ENCODE measurements around the gene TBC1D22A. TPM values are rescaled to one million over a fixed set of nuclear protein-coding genes. Genes with fewer than 3 reads are reported as not detected.

TBC1D22A gene
- polyA plus RNA-seq, 4 donors, result 17.7 to 26.4 (median 21.0) TPM

- peaks cover 0 to 12% of the 10 kb centered on the region in 2 donors for H3K9me3 ChIP-seq (ENCODE audit: control insufficient read depth in 2 of 2, insufficient read depth in 1 of 2, low read depth in 1 of 2, low read length in 1 of 2)
- FAIRE-seq (no peak), DNase-seq (peak; percentile 96 to 98)
- peak overlapping the region; percentile 61 to 84 (median 78) for H3K27ac ChIP-seq (ENCODE audit: low read depth in 1 of 3, low read length in 2 of 3)
- H3K36me3 ChIP-seq (ENCODE audit: control insufficient read depth in 3 of 3, insufficient read depth in 2 of 3, low read depth in 1 of 3, low read length in 3 of 3), result peaks cover 0 to 4% (median 0%) of the 10 kb centered on the region in 3 donors
- H3K27me3 ChIP-seq (ENCODE audit: control insufficient read depth in 3 of 3, insufficient read depth in 3 of 3, low read length in 3 of 3), result no peaks in the 10 kb centered on the region
- H3K4me1 ChIP-seq (ENCODE audit: control insufficient read depth in 3 of 3, insufficient read depth in 2 of 3, low read depth in 1 of 3, low read length in 2 of 3), result peaks cover 0 to 25% (median 6%) of the 10 kb centered on the region in 3 donors
- no peak overlapping the region for H3K4me3 ChIP-seq (ENCODE audit: low read depth in 1 of 3, low read length in 3 of 3)
- WGBS, 3 donors, result 13 to 35% (median 26%) methylated on average over 6 of the region's 6 CpGs
Observed at GRCh38 chr22:46758867-46759290, 3.6 kb upstream of the TBC1D22A start.

DNA sequence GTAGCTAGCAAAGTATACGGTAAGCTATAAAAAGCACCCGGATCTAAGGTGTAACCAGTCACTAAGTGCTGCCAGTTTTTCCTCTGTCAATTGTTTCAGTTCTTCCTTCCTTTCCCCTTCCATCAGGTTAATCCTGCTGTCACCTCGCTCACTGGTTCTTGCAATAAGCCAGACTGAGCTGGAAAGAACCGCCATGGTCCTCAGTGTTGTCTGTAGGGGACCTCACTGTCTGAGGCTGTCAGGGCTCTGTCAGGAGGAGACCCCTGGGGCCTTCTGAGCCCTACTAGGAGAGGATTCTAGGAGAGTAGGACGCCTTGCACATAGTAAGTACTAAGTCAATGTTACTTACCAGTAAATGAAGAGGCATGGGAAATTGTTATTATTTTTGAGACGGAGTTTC, 1.4 kb upstream of the TBC1D22A start:
- no peak for DNase-seq
- Histone ChIP-seq H3K27me3 (ENCODE audit: control insufficient read depth in 3 of 3, insufficient read depth in 3 of 3, low read length in 3 of 3) (no peaks in the 10 kb centered on the region), H3K9me3 (ENCODE audit: control insufficient read depth in 2 of 2, insufficient read depth in 1 of 2, low read depth in 1 of 2, low read length in 1 of 2) (peaks cover 0 to 7% of the 10 kb centered on the region in 2 donors), H3K4me1 (ENCODE audit: control insufficient read depth in 3 of 3, insufficient read depth in 2 of 3, low read depth in 1 of 3, low read length in 2 of 3) (peaks cover 0 to 20% (median 3%) of the 10 kb centered on the region in 3 donors), H3K4me3 (ENCODE audit: low read depth in 1 of 3, low read length in 3 of 3) (no peak overlapping the region), H3K27ac (ENCODE audit: low read depth in 1 of 3, low read length in 2 of 3) (peak overlapping the region in 1 of 3 donors; percentile 47), H3K36me3 (ENCODE audit: control insufficient read depth in 3 of 3, insufficient read depth in 2 of 3, low read depth in 1 of 3, low read length in 3 of 3) (peaks cover 0 to 8% (median 0%) of the 10 kb centered on the region in 3 donors)
- WGBS, 3 donors, result 72 to 78% (median 77%) methylated on average over 6 of the region's 6 CpGs
- no peak for FAIRE-seq

DNA sequence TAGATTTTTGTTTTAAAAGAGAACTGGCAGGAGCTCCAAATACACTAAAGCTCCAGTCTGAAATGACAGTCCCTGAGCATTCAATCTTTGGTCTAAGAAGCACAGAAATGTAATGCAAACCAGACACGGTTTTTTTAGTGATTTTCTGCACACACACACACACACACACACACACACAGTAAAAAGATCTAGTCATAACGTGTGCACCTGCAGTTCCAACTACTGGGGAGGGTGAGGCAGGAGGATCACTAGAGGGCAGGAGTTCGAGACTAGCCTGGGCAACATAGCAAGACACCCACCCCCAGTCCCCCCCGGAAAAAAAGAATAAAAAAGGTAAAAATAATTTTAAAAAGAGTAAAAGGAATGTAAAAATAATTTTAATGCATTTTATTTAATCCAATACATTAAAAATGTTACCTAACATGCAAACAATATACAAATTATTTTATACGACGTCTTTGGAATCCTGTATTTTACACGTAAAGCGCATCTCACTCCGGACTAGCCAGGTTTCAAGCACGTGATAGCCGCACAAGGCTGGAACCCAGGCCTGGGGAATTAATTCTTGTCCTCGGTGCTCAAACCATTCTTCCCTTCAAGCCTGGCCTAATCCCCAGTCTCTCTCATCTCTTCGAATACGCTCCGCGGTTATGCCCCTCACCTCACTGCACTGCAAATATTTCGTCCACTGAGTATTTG, 762 bp upstream of the TBC1D22A start:
- FAIRE-seq, result no peak
- H3K4me1 ChIP-seq (ENCODE audit: control insufficient read depth in 3 of 3, insufficient read depth in 2 of 3, low read depth in 1 of 3, low read length in 2 of 3), result peaks cover 0 to 20% (median 3%) of the 10 kb centered on the region in 3 donors
- peaks cover 0 to 11% (median 0%) of the 10 kb centered on the region in 3 donors for H3K36me3 ChIP-seq (ENCODE audit: control insufficient read depth in 3 of 3, insufficient read depth in 2 of 3, low read depth in 1 of 3, low read length in 3 of 3)
- no peak for DNase-seq
- peak overlapping the region; percentile 70 to 87 (median 86) for H3K4me3 ChIP-seq (ENCODE audit: low read depth in 1 of 3, low read length in 3 of 3)
- peaks cover 0 to under 1% of the 10 kb centered on the region in 2 donors for H3K9me3 ChIP-seq (ENCODE audit: control insufficient read depth in 2 of 2, insufficient read depth in 1 of 2, low read depth in 1 of 2, low read length in 1 of 2)
- WGBS, 3 donors, result 3 to 5% (median 4%) methylated on average over 17 of the region's 17 CpGs
- no peaks in the 10 kb centered on the region for H3K27me3 ChIP-seq (ENCODE audit: control insufficient read depth in 3 of 3, insufficient read depth in 3 of 3, low read length in 3 of 3)
- H3K27ac ChIP-seq (ENCODE audit: low read depth in 1 of 3, low read length in 2 of 3), result peak overlapping the region; percentile 83 to 96 (median 87)

DNA sequence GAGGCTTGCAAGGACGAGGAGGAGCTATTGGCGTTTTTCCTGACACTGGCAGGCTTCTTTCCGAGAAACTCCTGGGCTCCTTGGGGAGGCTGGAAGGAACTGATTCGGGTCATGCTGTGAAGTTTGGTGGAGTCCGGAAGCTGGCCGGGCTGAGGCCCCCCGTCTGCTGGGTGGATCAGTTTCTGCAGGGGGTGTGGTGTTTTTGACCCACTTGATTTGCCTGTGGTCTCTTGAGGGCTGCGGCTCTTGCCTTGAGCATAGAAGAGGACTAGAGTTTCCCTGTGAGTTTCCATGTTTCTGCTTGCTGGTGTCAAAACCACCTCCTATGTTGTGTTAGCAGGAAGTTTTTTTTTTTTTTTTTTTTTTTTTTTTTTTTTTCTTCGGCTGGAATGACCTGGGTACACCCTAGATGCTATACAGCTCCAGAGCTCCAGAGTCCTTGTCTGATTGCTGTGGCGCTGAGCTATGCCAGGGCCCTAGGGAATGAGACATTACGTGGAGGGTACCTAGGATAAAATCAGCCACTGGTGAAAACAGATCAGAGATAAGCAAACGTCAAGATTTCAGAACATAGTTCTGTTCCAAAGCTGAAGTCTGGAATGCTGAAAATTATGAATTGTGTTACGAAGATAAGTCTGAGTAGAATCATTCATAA, 728 bp downstream of the TBC1D22A start:
- H3K36me3 ChIP-seq (ENCODE audit: control insufficient read depth in 3 of 3, insufficient read depth in 2 of 3, low read depth in 1 of 3, low read length in 3 of 3), result peaks cover 0 to 13% (median 4%) of the 10 kb centered on the region in 3 donors
- no peak for FAIRE-seq
- H3K4me1 ChIP-seq (ENCODE audit: control insufficient read depth in 3 of 3, insufficient read depth in 2 of 3, low read depth in 1 of 3, low read length in 2 of 3), result peaks cover 0 to 15% (median 3%) of the 10 kb centered on the region in 3 donors
- peak overlapping the region; percentile 70 to 87 (median 86) for H3K4me3 ChIP-seq (ENCODE audit: low read depth in 1 of 3, low read length in 3 of 3)
- peak; percentile 69 to 73 for DNase-seq
- no peaks in the 10 kb centered on the region for H3K27me3 ChIP-seq (ENCODE audit: control insufficient read depth in 3 of 3, insufficient read depth in 3 of 3, low read length in 3 of 3)
- no peaks in the 10 kb centered on the region for H3K9me3 ChIP-seq (ENCODE audit: control insufficient read depth in 2 of 2, insufficient read depth in 1 of 2, low read depth in 1 of 2, low read length in 1 of 2)
- 6 to 8% (median 7%) methylated on average over 13 of the region's 13 CpGs for WGBS, 3 donors
- peak overlapping the region; percentile 87 to 96 (median 88) for H3K27ac ChIP-seq (ENCODE audit: low read depth in 1 of 3, low read length in 2 of 3)

DNA sequence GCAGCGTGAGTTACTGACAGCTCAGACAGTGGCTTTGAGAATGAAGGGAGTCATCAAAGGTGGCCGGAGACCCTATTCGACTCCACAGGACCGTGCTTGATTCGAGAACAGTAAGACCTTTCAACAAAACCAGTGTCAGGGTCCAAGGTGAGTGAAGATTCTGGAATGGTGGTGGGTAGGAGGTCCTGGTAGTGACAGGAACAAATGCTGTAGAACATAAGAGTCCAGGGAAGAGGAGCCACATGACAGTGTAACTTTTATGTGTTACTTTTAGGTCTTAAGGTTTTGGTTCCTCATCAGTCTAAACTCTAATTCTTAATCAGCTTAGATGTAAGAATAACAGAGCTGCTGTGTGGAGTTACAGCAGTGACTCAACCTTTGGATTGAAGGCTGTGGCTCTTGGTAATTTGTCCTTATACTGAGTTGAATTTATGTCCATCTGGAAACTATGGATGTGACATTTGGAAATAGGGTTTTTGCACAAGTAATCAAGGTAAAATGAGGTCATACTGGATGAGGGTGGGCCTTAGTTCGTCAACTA, 1.8 kb downstream of the TBC1D22A start:
- no peak for FAIRE-seq
- Histone ChIP-seq H3K4me3 (ENCODE audit: low read depth in 1 of 3, low read length in 3 of 3) (no peak overlapping the region), H3K27ac (ENCODE audit: low read depth in 1 of 3, low read length in 2 of 3) (peak overlapping the region in 2 of 3 donors; percentile 8 to 27), H3K4me1 (ENCODE audit: control insufficient read depth in 3 of 3, insufficient read depth in 2 of 3, low read depth in 1 of 3, low read length in 2 of 3) (peaks cover 0 to 8% (median 3%) of the 10 kb centered on the region in 3 donors), H3K27me3 (ENCODE audit: control insufficient read depth in 3 of 3, insufficient read depth in 3 of 3, low read length in 3 of 3) (no peaks in the 10 kb centered on the region), H3K9me3 (ENCODE audit: control insufficient read depth in 2 of 2, insufficient read depth in 1 of 2, low read depth in 1 of 2, low read length in 1 of 2) (no peaks in the 10 kb centered on the region), H3K36me3 (ENCODE audit: control insufficient read depth in 3 of 3, insufficient read depth in 2 of 3, low read depth in 1 of 3, low read length in 3 of 3) (peaks cover 0 to 16% (median 6%) of the 10 kb centered on the region in 3 donors)
- 79 to 90% (median 86%) methylated on average over 6 of the region's 6 CpGs for WGBS, 3 donors
- no peak for DNase-seq

- 82 to 83% (median 82%) methylated on average over 6 of the region's 6 CpGs for WGBS, 3 donors
- Histone ChIP-seq H3K36me3 (ENCODE audit: control insufficient read depth in 3 of 3, insufficient read depth in 2 of 3, low read depth in 1 of 3, low read length in 3 of 3) (peaks cover 0 to 22% (median 6%) of the 10 kb centered on the region in 3 donors), H3K4me3 (ENCODE audit: low read depth in 1 of 3, low read length in 3 of 3) (no peak overlapping the region), H3K4me1 (ENCODE audit: control insufficient read depth in 3 of 3, insufficient read depth in 2 of 3, low read depth in 1 of 3, low read length in 2 of 3) (peaks cover 2 to 3% (median 3%) of the 10 kb centered on the region in 3 donors), H3K9me3 (ENCODE audit: control insufficient read depth in 2 of 2, insufficient read depth in 1 of 2, low read depth in 1 of 2, low read length in 1 of 2) (no peaks in the 10 kb centered on the region), H3K27me3 (ENCODE audit: control insufficient read depth in 3 of 3, insufficient read depth in 3 of 3, low read length in 3 of 3) (no peaks in the 10 kb centered on the region), H3K27ac (ENCODE audit: low read depth in 1 of 3, low read length in 2 of 3) (peak overlapping the region in 1 of 3 donors; percentile 8)
- FAIRE-seq (no peak), DNase-seq (no peak)
Observed at GRCh38 chr22:46764779-46765485, 2.5 kb downstream of the TBC1D22A start.

- peaks cover 0 to 24% (median 6%) of the 10 kb centered on the region in 3 donors for H3K36me3 ChIP-seq (ENCODE audit: control insufficient read depth in 3 of 3, insufficient read depth in 2 of 3, low read depth in 1 of 3, low read length in 3 of 3)
- H3K27me3 ChIP-seq (ENCODE audit: control insufficient read depth in 3 of 3, insufficient read depth in 3 of 3, low read length in 3 of 3), result no peaks in the 10 kb centered on the region
- DNase-seq, result no peak
- no peak for FAIRE-seq
- WGBS, 3 donors, result 90 to 98% (median 93%) methylated on average over 8 of the region's 8 CpGs
- peaks cover 0 to 2% (median 0%) of the 10 kb centered on the region in 3 donors for H3K4me1 ChIP-seq (ENCODE audit: control insufficient read depth in 3 of 3, insufficient read depth in 2 of 3, low read depth in 1 of 3, low read length in 2 of 3)
- H3K27ac ChIP-seq (ENCODE audit: low read depth in 1 of 3, low read length in 2 of 3), result no peak overlapping the region
- no peak overlapping the region for H3K4me3 ChIP-seq (ENCODE audit: low read depth in 1 of 3, low read length in 3 of 3)
- no peaks in the 10 kb centered on the region for H3K9me3 ChIP-seq (ENCODE audit: control insufficient read depth in 2 of 2, insufficient read depth in 1 of 2, low read depth in 1 of 2, low read length in 1 of 2)
Observed at GRCh38 chr22:46766611-46767010, 4.2 kb downstream of the TBC1D22A start.
